RCC 7860 (cell line): Measurements from ENCODE around the gene SUMO3.

ENCODE experiments used
- DNase-seq: peaks from one replicate; pipeline ENCODE4 v3.0.0-alpha.2; 2015; ENCODE audit warnings: low spot score
- FAIRE-seq: peaks from 2 replicates; lab custom pipeline; 2012; peaks lifted over from hg19 to GRCh38; lab: Jason Lieb, UNC

SUMO3 gene

DNA sequence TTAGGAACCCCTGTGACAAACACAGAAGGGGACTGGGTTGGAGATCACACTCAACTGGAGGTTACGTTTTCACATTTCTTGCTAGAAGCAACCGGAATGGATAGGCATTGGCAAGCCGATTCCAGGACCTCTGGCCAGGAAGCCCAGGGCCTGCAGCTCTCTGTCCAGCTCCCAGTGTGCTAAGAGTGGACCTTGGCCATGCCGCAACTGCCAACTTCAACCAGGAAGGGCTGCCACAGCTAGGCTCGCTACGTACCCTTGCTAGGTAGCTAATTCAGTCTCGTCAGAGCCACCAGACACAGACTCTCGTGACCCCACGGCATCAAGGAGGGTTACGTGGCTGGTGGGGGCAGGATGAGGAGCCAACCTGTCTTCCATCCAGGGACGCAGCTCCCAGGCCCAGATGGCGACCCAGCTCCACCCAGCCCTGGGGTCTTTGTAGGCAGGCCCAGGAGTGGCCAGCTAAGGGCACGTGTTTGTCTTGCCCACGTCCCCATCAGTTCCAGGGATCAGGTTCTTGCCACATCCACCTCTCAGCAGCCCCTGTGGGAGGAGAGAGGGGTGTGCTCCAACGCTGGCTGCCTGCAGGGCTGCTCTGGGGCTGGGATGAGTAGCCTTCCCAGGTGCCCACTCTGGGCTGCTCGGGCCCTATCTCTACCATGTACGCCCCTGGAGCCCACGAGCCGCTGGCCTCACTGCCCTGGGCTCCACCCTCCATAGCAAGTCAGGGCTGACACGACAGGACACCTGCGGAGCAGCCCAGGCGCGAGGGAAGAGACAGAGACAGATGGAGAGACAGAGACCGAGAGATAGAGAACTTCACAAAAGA, 55.4 kb downstream of the SUMO3 start:
- FAIRE-seq (no peak), DNase-seq (no peak)

GRCh38 chr21:44761747-44762208, 56.1 kb downstream of the SUMO3 start:
- no peak for FAIRE-seq
- DNase-seq = no peak

- DNase-seq = no peak
- no peak for FAIRE-seq
Observed at GRCh38 chr21:44761011-44761729, 56.7 kb downstream of the SUMO3 start.

GRCh38 chr21:44760376-44760775, 57.5 kb downstream of the SUMO3 start:
- FAIRE-seq (no peak), DNase-seq (no peak)

- FAIRE-seq (no peak), DNase-seq (no peak)
Observed at GRCh38 chr21:44759628-44760285, 58.1 kb downstream of the SUMO3 start.

GRCh38 chr21:44758781-44759627, 58.9 kb downstream of the SUMO3 start:
- DNase-seq (no peak), FAIRE-seq (no peak)

GRCh38 chr21:44758141-44758561, 59.7 kb downstream of the SUMO3 start:
- FAIRE-seq = no peak

GRCh38 chr21:44757731-44758130, 60.1 kb downstream of the SUMO3 start:
- DNase-seq = no peak
- FAIRE-seq = no peak

More at GRCh38 chr21:44758141-44758561, 59.7 kb downstream of the SUMO3 start:
- no peak for DNase-seq

DNA sequence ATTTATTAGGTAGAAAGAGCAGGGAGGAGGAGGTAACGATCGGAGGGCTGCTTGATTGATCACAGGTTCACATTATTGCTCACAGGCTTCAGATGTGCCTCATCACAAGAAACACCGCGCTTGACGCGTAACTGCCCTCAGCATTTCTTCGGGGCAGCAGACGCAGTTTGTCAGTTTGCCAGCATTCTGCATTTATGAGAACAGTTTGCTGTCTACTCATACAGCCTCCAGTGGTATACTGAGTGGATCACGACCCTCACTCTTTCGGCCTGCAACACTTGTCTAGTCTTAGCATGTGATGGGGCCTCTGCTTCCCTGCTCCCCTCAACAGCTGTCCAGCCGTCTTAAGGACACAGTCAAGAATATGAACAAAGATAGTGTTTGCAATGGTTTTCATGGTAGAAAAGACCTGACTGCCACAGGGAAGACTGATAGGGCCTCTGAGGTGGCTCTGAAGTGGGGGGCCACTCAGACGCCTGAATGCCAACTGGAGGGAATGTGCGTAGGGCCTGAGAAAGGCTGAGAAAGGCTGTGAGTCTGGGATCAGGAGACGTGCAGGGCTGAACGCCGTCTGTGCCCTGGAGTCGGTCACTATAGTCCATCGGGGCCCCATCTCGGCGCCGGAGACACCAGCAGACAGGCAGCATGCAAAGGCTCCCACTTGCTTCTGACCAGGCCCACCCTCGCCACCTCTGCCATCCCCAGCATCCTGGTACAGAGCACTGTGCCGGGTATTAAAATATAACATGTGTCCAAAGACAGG, 61.3 kb downstream of the SUMO3 start:
- FAIRE-seq (no peak), DNase-seq (no peak)
